GM12864 (cell line): ENCODE results near the gene ARMS2.

Experiments used
- DNase-seq: peaks from one replicate; pipeline ENCODE4 v3.0.0-alpha.2; 2011; ENCODE audit warnings: low read depth
- H3K4me3 ChIP-seq: 2 replicates; pipeline ENCODE4 v1.5.1; 2011; ENCODE audit warnings: mild to moderate bottlenecking, low read depth, low read length, control low read depth
- TF ChIP-seq, protein P1 (sequence below): IDR thresholded peaks from 2 replicates; pipeline ENCODE4 v1.5.1; 2011; ENCODE audit warnings: low read depth, mild to moderate bottlenecking, moderate library complexity, low read length, control low read depth, inconsistent platforms; ENCODE audit errors: missing control alignments

The ARMS2 gene

DNA sequence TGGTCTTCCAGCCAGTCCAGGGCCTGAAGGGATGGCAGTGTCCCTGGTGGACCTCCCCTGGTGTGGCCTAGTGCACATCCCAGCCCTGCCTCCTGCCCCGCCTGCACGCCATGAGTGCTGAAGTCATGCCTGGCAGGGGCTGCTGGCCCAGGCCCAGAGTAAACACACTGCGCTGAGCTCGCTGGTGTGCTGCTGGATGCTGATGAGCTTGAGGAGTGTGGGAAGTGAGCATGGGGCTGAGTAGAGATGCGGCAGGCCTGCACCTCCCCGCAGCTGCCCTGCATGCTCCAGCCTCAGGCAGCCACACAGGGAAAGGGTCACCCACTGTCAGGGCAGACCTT lies 50.1 kb downstream of the ARMS2 start:
- no peak for DNase-seq
- TF ChIP-seq, protein P1, sequence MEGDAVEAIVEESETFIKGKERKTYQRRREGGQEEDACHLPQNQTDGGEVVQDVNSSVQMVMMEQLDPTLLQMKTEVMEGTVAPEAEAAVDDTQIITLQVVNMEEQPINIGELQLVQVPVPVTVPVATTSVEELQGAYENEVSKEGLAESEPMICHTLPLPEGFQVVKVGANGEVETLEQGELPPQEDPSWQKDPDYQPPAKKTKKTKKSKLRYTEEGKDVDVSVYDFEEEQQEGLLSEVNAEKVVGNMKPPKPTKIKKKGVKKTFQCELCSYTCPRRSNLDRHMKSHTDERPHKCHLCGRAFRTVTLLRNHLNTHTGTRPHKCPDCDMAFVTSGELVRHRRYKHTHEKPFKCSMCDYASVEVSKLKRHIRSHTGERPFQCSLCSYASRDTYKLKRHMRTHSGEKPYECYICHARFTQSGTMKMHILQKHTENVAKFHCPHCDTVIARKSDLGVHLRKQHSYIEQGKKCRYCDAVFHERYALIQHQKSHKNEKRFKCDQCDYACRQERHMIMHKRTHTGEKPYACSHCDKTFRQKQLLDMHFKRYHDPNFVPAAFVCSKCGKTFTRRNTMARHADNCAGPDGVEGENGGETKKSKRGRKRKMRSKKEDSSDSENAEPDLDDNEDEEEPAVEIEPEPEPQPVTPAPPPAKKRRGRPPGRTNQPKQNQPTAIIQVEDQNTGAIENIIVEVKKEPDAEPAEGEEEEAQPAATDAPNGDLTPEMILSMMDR, result no peak
- H3K4me3 ChIP-seq, result no peak overlapping the region

- no peak for DNase-seq
- TF ChIP-seq, protein P1, result no peak
- H3K4me3 ChIP-seq, result no peak overlapping the region
Observed at GRCh38 chr10:122505011-122505410, 50.6 kb downstream of the ARMS2 start.

DNA sequence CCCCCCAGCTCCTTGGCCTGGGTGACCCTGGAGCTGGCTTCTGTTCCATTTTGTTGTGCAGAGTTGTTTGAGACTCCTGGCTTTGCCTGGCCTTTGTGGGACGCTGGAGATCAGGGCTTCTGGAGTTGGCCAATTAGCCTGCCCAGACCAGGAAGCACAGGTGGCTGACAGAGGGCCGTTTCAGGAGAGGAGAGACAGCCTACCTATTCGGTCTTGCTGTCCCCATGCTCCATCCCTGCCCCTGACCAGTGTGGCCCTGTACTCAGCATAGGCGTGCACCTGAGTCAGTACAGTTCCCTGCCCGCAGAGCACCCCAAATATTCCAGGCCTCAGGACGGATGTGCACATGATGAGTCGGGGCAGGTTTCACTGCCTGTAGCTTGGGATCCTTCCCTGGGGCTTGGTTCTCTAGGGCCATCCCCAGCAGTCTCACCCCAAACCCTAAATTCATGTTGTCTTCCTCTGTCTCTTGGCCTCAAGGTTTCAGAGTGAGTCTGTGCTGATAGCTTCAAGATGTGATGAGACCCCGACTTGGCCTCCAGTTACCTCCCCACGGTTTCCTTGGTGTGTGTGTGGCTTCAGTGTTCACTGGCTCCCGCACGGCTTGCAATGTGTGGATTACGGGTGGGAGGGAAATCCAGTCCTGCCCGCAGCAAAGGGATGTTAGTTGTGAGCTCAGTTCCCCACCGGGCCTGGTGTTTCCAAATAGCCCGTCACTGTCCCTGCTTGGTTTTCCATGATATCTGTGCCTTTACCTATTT lies 51.6 kb downstream of the ARMS2 start:
- TF ChIP-seq, protein P1, result no peak
- no peak overlapping the region for H3K4me3 ChIP-seq
- DNase-seq, result no peak
